K562 (cell line): ENCODE data around the gene DDR1. TPM values are rescaled to one million over a fixed set of nuclear protein-coding genes. Genes with fewer than 3 reads are reported as not detected.

Experiments
- BCLAF1 ChIP-seq, 2 experiments: fragments of 450-650 bp in 1 of 2; IDR thresholded peaks; 2 replicates each; pipeline ENCODE4 v1.6.1; 2011 to 2017; ENCODE audit warnings: low read depth in 2 of 2, antibody characterized with exemption in 1 of 2, borderline replicate concordance in 1 of 2, low read length in 1 of 2, mild to moderate bottlenecking in 1 of 2, mixed read lengths in 1 of 2; ENCODE audit not compliant: control insufficient read depth in 1 of 2
- BRF2 ChIP-seq: IDR thresholded peaks from 3 replicates; pipeline ENCODE4 v1.6.1; 2011; ENCODE audit warnings: borderline replicate concordance, mild to moderate bottlenecking; ENCODE audit not compliant: insufficient read length, insufficient read depth
- CCNT2 ChIP-seq: IDR thresholded peaks from 2 replicates; pipeline ENCODE4 v1.6.1; 2011; ENCODE audit warnings: borderline replicate concordance, low read depth, mild to moderate bottlenecking, moderate library complexity, mixed read lengths, low read length; ENCODE audit not compliant: insufficient read length; ENCODE audit errors: extremely low read depth
- ETS1 ChIP-seq: conservative IDR thresholded peaks from 2 replicates; pipeline ENCODE4 v1.6.1; 2011; ENCODE audit warnings: low read depth, mild to moderate bottlenecking, low read length; ENCODE audit not compliant: control insufficient read depth
- GATAD2B ChIP-seq: fragments of 450-650 bp; IDR thresholded peaks from 2 replicates; pipeline ENCODE4 v1.6.1; 2017; ENCODE audit warnings: mild to moderate bottlenecking, borderline replicate concordance
- L3MBTL2 ChIP-seq: fragments of 450-650 bp; IDR thresholded peaks from 2 replicates; pipeline ENCODE4 v1.6.1; 2016; ENCODE audit warnings: mild to moderate bottlenecking, moderate library complexity
- RBFOX2 ChIP-seq: fragments of 200-400 bp; formaldehyde crosslinking; IDR thresholded peaks from 2 replicates; pipeline ENCODE4 v1.6.1; 2017; ENCODE audit warnings: low read depth, mild to moderate bottlenecking, low read length, moderate library complexity
- SUPT5H ChIP-seq: fragments of 450-650 bp; IDR thresholded peaks from 2 replicates; pipeline ENCODE4 v1.6.1; 2016
- ZNF134 ChIP-seq: fragments of 250-450 bp; sonication (Bioruptor Pico); conservative IDR thresholded peaks from 2 replicates; pipeline ENCODE4 v1.4.0; 2020
- polyA plus RNA-seq, 8 experiments: library from polyadenylated mRNA; depleted of rRNA in 4 of 8; stranded (reverse) in 5 of 8; unstranded in 3 of 8; fragments of >200 nt; fragmentation: Nextera tagmentation in 2 of 8; fragmentation: Illumina TruSeq in 1 of 8; extraction: Ambion mirVana in 2 of 8; extraction: Trizol in 1 of 8; gene quantifications; 2 replicates each; pipeline versions ENCODE4 v1.2.1 to v1.2.3, GENCODE V29; 2011 to 2014; ENCODE audit warnings: inconsistent platforms in 1 of 8, missing spikeins in 1 of 8
- total RNA-seq, 7 experiments: library from RNA; depleted of rRNA in 6 of 7; stranded (reverse); fragments of >200 nt in 6 of 7; fragmentation: Illumina TruSeq in 2 of 7; extraction: Trizol in 2 of 7; gene quantifications; 2 replicates each; pipeline versions ENCODE4 v1.2.1 to v1.2.3, GENCODE V29; 2011 to 2021; ENCODE audit warnings: low replicate concordance in 1 of 7
- TF ChIP-seq, protein P1 (sequence below): fragments of 450-650 bp; IDR thresholded peaks from 2 replicates; pipeline ENCODE4 v1.6.1; 2018; ENCODE audit warnings: mild to moderate bottlenecking, low read depth; ENCODE audit not compliant: partially characterized antibody
- TF ChIP-seq, protein P2 (sequence below), 2 experiments: IDR thresholded peaks; 2 replicates each; pipeline ENCODE4 v1.6.1; 2011; ENCODE audit warnings: borderline replicate concordance in 1 of 2, control low read depth in 1 of 2, low read depth in 1 of 2, low read length in 1 of 2, mild to moderate bottlenecking in 1 of 2, mixed read lengths in 1 of 2, moderate library complexity in 1 of 2; ENCODE audit not compliant: insufficient read depth in 1 of 2, insufficient read length in 1 of 2, poor library complexity in 1 of 2, severe bottlenecking in 1 of 2; ENCODE audit errors: extremely low read depth in 1 of 2
- TF ChIP-seq, protein P3 (sequence below): fragments of 250-450 bp; sonication (Bioruptor Pico); IDR thresholded peaks from 2 replicates; pipeline ENCODE4 v1.5.1; 2021; ENCODE audit warnings: mild to moderate bottlenecking

The DDR1 gene
- total and polyA plus RNA-seq, 9 of the 15 experiments (the other 6 are each of a cell fraction or from before 2014, with no cell fraction given): 1.4 to 44.6 (median 12.2) TPM

DNA sequence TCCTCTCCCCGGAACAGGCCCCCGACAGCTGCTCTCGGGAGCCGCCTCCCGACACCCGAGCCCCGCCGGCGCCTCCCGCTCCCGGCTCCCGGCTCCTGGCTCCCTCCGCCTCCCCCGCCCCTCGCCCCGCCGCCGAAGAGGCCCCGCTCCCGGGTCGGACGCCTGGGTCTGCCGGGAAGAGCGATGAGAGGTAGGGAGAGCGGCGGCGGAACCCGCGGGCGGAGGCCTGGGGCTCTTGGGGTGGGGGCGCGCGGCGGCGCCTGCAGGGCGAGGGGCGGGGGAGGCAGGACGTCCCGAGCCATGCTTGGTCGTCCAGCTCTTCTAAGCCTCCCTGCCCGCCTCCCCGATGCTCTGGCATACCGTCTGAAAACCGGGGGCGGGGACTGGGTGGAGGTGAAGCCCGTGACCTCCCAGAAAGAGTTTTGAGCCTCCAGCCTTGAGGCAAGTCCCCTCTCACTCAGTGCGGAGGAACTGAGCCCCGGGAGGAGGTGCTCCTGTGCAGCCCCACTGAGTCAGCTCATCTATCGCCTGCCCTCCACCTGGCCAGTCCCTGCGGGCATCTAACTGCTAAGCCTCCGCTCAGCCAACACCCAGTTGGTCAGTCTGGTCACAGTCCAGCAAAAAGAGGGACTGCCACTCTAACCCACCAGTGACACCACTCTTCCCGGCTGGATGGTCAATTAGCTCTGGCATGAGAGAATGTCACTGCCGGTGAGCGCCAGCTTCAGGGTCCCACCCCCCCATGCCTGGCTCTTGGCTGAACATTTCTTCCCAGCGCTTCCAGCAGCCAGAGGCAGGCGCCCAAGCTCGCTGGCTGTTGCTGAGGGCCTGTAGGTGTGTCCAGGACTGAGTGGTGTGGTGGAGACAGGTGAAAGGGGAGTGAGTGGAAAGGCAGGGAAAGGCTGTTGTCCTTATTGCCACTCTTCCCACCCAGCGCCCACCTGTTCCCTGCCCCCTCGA, 482 bp downstream of the DDR1 start (continued):
- TF ChIP-seq BCLAF1 (IDR thresholded peaks at IDR 0.05; ENCODE audit: borderline replicate concordance in 1 of 2, control insufficient read depth in 1 of 2, low read depth in 2 of 2, low read length in 1 of 2): no peak
- no peak for TF ChIP-seq L3MBTL2
- no peak for TF ChIP-seq SUPT5H
- TF ChIP-seq GATAD2B: no peak
- peak; percentile 12 for TF ChIP-seq CCNT2
- TF ChIP-seq RBFOX2: peak; percentile 22; the same call in 1 of the 2 replicates
- TF ChIP-seq, protein P1, sequence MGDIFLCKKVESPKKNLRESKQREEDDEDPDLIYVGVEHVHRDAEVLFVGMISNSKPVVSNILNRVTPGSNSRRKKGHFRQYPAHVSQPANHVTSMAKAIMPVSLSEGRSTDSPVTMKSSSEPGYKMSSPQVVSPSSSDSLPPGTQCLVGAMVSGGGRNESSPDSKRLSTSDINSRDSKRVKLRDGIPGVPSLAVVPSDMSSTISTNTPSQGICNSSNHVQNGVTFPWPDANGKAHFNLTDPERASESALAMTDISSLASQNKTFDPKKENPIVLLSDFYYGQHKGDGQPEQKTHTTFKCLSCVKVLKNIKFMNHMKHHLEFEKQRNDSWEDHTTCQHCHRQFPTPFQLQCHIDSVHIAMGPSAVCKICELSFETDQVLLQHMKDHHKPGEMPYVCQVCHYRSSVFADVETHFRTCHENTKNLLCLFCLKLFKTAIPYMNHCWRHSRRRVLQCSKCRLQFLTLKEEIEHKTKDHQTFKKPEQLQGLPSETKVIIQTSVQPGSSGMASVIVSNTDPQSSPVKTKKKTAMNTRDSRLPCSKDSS: no peak
- TF ChIP-seq, protein P2, sequence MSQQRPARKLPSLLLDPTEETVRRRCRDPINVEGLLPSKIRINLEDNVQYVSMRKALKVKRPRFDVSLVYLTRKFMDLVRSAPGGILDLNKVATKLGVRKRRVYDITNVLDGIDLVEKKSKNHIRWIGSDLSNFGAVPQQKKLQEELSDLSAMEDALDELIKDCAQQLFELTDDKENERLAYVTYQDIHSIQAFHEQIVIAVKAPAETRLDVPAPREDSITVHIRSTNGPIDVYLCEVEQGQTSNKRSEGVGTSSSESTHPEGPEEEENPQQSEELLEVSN (IDR thresholded peaks at IDR 0.05; ENCODE audit: borderline replicate concordance in 1 of 2, extremely low read depth in 1 of 2, insufficient read depth in 1 of 2, insufficient read length in 1 of 2, low read depth in 1 of 2, low read length in 1 of 2, poor library complexity in 1 of 2, severe bottlenecking in 1 of 2): peak in 1 of 2 experiments; percentile 5
- TF ChIP-seq, protein P3, sequence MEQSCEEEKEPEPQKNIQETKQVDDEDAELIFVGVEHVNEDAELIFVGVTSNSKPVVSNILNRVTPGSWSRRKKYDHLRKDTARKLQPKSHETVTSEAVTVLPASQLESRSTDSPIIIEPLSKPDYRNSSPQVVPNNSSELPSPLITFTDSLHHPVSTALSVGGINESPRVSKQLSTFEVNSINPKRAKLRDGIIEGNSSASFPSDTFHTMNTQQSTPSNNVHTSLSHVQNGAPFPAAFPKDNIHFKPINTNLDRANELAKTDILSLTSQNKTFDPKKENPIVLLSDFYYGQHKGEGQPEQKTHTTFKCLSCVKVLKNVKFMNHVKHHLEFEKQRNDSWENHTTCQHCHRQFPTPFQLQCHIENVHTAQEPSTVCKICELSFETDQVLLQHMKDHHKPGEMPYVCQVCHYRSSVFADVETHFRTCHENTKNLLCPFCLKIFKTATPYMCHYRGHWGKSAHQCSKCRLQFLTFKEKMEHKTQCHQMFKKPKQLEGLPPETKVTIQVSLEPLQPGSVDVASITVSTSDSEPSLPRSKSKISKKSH (CRISPR knock-in tag): no peak
- TF ChIP-seq ETS1: no peak
- TF ChIP-seq BRF2: no peak
- no peak for TF ChIP-seq ZNF134 (CRISPR knock-in tag)
